Measurements from ENCODE around the gene IQCF6.
"Not testable (repeated sequence)": the region's sequence is repeated elsewhere in the genome, so short reads cannot be mapped to it uniquely, and the experiment has no call there.

Gene IQCF6

DNA sequence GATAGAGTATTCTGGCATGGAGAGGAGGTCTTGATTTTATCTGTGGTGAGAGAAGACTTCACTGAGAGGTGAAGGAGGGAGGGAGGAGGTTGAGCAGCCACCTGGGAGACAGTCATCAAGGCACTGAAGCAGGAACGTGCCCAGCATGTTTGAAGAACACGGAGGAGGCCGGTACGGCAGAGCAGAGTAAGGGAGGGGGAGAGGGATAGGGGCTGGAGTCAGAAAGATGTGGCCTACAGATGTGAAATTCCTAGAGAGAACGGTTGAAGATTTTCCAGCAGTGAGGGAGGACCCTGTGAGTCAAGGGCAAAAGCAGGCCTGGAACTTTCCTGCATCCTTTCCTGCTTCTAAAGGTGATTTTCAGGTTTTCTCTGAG is 21.7 kb upstream of the IQCF6 start:
- no peak overlapping the region for H3K4me3 ChIP-seq (ENCODE audit: low read length)
- H3K9ac ChIP-seq (ENCODE audit: low read depth, low read length): no peak overlapping the region
- H3K4me1 ChIP-seq (ENCODE audit: insufficient read depth, low read length): peaks cover 57% of the 10 kb centered on the region
- no peaks in the 10 kb centered on the region for H3K9me3 ChIP-seq (ENCODE audit: insufficient read depth, low read depth, low read length)
- no peaks in the 10 kb centered on the region for H3K36me3 ChIP-seq (ENCODE audit: insufficient read depth, low read length)
- no peak overlapping the region for H3K27ac ChIP-seq (ENCODE audit: low read depth, low read length)
- 62% methylated on average over 5 of the region's 5 CpGs for WGBS
- no peaks in the 10 kb centered on the region; the same call in 1 of the 2 replicates for H3K27me3 ChIP-seq (ENCODE audit: insufficient read depth, low read length)

DNA sequence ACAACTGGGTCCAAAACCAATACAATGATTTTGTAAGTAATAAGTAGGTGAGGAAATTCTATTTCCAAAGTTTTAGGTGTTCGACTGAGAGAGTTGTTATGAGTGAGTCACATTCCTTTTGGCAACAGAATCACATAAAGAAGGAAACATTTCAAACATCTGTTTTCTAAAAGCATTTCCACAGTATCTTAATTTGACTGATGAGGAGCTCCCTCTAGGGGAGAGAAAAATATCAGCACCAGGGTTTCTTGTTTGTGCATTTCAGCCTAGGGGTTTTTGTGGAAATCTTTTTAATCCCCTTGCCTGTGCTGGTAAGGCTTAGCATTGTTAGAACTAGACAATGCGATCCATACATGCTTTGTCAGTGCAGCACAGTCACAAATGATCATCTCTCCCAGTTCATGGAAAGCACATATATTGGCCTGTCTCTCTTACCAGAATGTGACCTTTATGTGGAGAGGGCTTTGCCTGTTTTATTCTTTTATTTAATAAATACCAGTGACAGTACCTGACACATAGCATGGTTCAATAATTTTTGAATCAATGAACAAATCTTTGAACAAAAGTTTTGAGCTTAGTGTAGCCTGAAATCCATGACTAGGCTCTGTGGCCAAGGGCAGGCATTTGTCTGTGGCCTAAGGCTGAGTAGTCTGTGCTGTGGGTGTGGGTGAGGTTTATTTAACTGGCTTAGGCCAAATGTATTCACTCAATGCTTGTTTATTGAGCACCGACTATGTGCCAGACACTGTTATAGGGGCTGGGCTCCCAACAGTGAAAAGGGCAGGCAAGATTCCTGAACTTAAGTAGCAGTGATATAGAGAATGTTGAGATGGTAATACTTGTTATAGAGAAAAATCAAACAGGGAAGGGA is 21.1 kb upstream of the IQCF6 start:
- no peaks in the 10 kb centered on the region for H3K9me3 ChIP-seq (ENCODE audit: insufficient read depth, low read depth, low read length)
- no peaks in the 10 kb centered on the region for H3K36me3 ChIP-seq (ENCODE audit: insufficient read depth, low read length)
- H3K27ac ChIP-seq (ENCODE audit: low read depth, low read length): no peak overlapping the region
- no peak overlapping the region for H3K4me3 ChIP-seq (ENCODE audit: low read length)
- H3K4me1 ChIP-seq (ENCODE audit: insufficient read depth, low read length): peaks cover 63% of the 10 kb centered on the region
- no peak overlapping the region for H3K9ac ChIP-seq (ENCODE audit: low read depth, low read length)
- H3K27me3 ChIP-seq (ENCODE audit: insufficient read depth, low read length): no peaks in the 10 kb centered on the region; the same call in 1 of the 2 replicates
- 41% methylated on average over 2 of the region's 3 CpGs for WGBS

DNA sequence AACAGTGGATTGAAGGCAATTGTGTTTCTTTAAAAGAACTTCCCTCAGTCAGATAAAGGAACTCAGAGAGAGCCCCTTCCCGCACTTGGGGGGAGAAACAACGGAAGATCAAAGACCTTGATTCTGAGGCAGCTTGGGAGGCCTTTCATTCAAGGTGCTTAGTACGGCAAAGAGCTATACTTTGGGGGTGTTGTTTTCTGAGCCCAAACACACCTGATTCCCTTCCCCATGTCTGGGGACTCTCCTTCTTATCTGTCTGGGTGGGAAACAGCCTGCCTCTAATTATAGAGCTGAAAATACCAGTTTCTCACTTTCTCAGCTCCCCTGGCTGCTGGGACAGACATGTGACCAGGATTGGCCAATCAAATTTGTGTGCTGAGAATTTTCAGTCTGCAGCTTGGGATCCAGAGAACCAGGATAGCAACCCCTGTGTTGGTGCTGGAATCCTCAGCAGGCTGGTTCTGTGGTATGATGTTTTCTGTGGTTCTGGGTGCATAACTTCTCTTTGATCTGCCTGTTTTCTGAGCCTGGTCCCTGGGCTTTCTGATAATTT is 19.4 kb upstream of the IQCF6 start:
- no peaks in the 10 kb centered on the region for H3K36me3 ChIP-seq (ENCODE audit: insufficient read depth, low read length)
- WGBS: 27% methylated on average over 3 of the region's 3 CpGs
- no peak overlapping the region for H3K9ac ChIP-seq (ENCODE audit: low read depth, low read length)
- H3K4me3 ChIP-seq (ENCODE audit: low read length): no peak overlapping the region
- H3K4me1 ChIP-seq (ENCODE audit: insufficient read depth, low read length): peaks cover 76% of the 10 kb centered on the region
- H3K27me3 ChIP-seq (ENCODE audit: insufficient read depth, low read length): no peaks in the 10 kb centered on the region; the same call in 1 of the 2 replicates
- no peaks in the 10 kb centered on the region for H3K9me3 ChIP-seq (ENCODE audit: insufficient read depth, low read depth, low read length)
- no peak overlapping the region for H3K27ac ChIP-seq (ENCODE audit: low read depth, low read length)

DNA sequence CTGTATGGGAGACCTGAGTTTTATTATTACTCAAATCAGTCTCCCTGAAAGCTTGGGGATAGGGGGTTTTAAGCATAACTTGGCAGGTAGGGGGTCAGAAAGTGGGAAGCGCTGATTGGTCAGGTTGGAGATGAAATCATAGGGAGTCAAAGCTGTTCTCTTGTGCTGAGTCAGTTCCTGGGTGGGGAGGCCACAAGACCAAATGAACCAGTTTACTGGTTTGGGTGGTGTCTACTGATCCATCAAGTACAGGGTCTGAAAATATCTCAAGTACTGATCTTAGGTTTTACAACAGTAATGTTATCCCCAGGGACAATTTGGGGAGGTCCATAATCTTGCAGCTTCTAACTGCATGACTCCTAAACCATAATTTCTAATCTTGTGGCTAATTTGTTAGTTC is 17.8 kb upstream of the IQCF6 start:
- peak overlapping the region; percentile 9; the same call in 1 of the 2 replicates for H3K27ac ChIP-seq (ENCODE audit: low read depth, low read length)
- H3K27me3 ChIP-seq (ENCODE audit: insufficient read depth, low read length): no peaks in the 10 kb centered on the region
- WGBS: 83% methylated on average over 1 of the region's 1 CpG
- H3K4me3 ChIP-seq (ENCODE audit: low read length): no peak overlapping the region
- H3K9me3 ChIP-seq (ENCODE audit: insufficient read depth, low read depth, low read length): no peaks in the 10 kb centered on the region
- no peak overlapping the region for H3K9ac ChIP-seq (ENCODE audit: low read depth, low read length)
- H3K4me1 ChIP-seq (ENCODE audit: insufficient read depth, low read length): peaks cover 63% of the 10 kb centered on the region
- H3K36me3 ChIP-seq (ENCODE audit: insufficient read depth, low read length): no peaks in the 10 kb centered on the region

DNA sequence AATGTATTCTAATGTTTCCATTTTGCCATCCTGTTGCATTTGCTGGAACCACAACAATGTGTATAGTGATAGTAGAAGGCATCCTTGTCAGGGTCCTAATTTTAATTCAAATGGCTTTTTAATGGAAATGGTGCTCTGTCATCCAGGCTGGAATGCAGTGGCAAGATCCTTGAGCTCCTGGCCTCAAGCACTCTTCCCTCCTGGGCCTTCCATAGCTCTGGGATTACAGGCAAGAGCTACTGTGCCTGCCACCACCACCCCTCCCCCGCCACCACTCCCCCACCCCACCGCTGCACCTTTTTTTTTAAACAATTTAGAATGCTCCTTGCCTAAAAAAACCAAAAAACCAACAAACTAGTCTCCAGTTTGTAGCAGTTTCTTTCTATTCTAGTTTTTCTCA is 15.2 kb upstream of the IQCF6 start:
- Histone ChIP-seq H3K4me1 (ENCODE audit: insufficient read depth, low read length) (peaks cover 47% of the 10 kb centered on the region), H3K9me3 (ENCODE audit: insufficient read depth, low read depth, low read length) (no peaks in the 10 kb centered on the region), H3K4me3 (ENCODE audit: low read length) (no peak overlapping the region), H3K27ac (ENCODE audit: low read depth, low read length) (peak overlapping the region; percentile 79), H3K27me3 (ENCODE audit: insufficient read depth, low read length) (no peaks in the 10 kb centered on the region), H3K36me3 (ENCODE audit: insufficient read depth, low read length) (no peaks in the 10 kb centered on the region), H3K9ac (ENCODE audit: low read depth, low read length) (peak overlapping the region; percentile 44; the same call in 1 of the 2 replicates)
- 0% methylated on average over 2 of the region's 2 CpGs for WGBS

DNA sequence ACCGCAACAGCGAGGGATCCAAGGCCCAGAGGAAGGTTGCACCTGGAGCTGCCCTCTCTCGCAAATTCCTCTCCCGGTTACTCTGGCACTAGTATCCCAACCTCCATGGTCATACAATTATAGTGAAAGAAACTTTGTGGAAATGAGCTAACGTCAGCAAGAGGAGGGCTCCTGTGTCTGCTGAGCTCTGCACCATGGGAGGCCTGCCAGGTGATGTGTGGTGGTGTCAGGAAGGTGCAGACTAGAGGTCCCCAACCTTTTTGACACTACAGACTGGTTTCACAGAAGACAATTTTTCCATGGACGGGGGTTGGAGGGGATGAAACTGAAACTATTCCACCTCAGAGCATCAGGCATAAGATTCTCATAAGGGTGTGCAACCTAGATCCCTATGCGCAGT is 13.2 kb upstream of the IQCF6 start:
- H3K27ac ChIP-seq (ENCODE audit: low read depth, low read length): no peak overlapping the region
- H3K4me1 ChIP-seq (ENCODE audit: insufficient read depth, low read length): peaks cover 34% of the 10 kb centered on the region
- no peaks in the 10 kb centered on the region for H3K36me3 ChIP-seq (ENCODE audit: insufficient read depth, low read length)
- 93% methylated on average over 6 of the region's 7 CpGs for WGBS
- no peak overlapping the region for H3K4me3 ChIP-seq (ENCODE audit: low read length)
- no peaks in the 10 kb centered on the region for H3K9me3 ChIP-seq (ENCODE audit: insufficient read depth, low read depth, low read length)
- H3K9ac ChIP-seq (ENCODE audit: low read depth, low read length): no peak overlapping the region
- H3K27me3 ChIP-seq (ENCODE audit: insufficient read depth, low read length): no peaks in the 10 kb centered on the region

DNA sequence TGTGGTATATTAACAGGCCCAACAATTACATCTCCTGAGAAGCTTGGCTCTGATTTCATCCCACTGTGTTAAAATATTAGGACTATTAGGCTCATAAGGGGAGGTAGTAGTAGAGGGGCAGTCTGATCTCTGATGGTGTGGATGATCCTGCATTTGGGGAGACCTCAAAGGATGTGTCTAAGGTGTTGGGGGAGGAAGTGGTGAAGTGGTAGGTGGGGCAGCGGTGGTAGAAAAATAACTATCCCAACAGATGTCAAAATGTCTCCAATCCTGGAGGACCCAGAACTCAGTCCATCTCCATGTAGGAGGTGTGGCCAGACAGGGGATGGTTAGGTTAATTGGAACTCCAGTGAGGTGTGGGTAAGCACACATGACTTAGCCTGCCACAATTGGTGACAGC is 10.4 kb upstream of the IQCF6 start:
- no peak overlapping the region for H3K9ac ChIP-seq (ENCODE audit: low read depth, low read length)
- no peaks in the 10 kb centered on the region for H3K27me3 ChIP-seq (ENCODE audit: insufficient read depth, low read length)
- 92% methylated on average over 1 of the region's 1 CpG for WGBS
- no peak overlapping the region for H3K27ac ChIP-seq (ENCODE audit: low read depth, low read length)
- no peaks in the 10 kb centered on the region for H3K9me3 ChIP-seq (ENCODE audit: insufficient read depth, low read depth, low read length)
- peaks cover 6% of the 10 kb centered on the region for H3K4me1 ChIP-seq (ENCODE audit: insufficient read depth, low read length)
- no peak overlapping the region for H3K4me3 ChIP-seq (ENCODE audit: low read length)
- no peaks in the 10 kb centered on the region for H3K36me3 ChIP-seq (ENCODE audit: insufficient read depth, low read length)

DNA sequence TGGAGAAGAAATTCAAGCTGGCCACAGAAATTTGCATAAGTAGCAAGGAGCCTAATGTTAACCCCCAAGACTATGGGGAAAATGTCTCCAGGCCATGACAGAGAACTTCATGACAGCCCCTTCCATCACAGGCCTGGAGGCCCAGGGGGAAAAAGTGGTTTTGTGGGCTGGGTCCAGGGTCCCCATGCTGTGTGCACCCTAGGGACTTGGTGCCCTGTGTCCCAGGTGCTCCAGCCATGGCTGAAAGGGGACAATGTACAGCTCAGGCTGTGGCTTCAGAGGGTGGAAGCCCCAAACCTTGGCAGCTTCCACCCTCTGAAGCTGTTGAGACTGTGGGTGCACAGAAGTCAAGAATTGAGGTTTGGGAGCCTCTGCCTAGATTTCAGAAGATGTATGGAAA is 8.5 kb upstream of the IQCF6 start:
- not testable (repeated sequence) for H3K36me3 ChIP-seq (ENCODE audit: insufficient read depth, low read length); H3K27ac ChIP-seq (ENCODE audit: low read depth, low read length); H3K4me3 ChIP-seq (ENCODE audit: low read length); H3K9me3 ChIP-seq (ENCODE audit: insufficient read depth, low read depth, low read length); H3K27me3 ChIP-seq (ENCODE audit: insufficient read depth, low read length); H3K4me1 ChIP-seq (ENCODE audit: insufficient read depth, low read length); H3K9ac ChIP-seq (ENCODE audit: low read depth, low read length)

DNA sequence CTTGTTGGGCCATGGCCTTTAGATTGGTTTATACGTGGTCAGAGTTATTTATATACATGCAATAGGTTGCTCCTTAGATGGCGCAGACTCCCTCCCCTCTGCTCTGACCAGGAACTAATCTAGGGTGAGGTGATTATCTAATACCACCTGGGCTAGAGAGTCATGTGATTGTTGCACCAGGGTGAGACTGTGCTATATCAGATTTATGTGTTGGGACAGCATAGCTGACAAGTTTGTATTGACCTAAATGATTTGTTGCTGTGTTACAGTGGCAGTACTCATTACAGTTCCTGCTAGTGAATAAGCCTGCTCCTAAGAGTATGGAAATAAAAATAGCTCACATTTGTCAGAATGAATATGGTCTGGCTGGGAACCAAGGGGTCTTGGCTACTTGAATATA is 7.2 kb upstream of the IQCF6 start:
- no peak overlapping the region for H3K27ac ChIP-seq (ENCODE audit: low read depth, low read length)
- H3K27me3 ChIP-seq (ENCODE audit: insufficient read depth, low read length): no peaks in the 10 kb centered on the region
- H3K9ac ChIP-seq (ENCODE audit: low read depth, low read length): no peak overlapping the region
- WGBS: 100% methylated on average over 2 of the region's 2 CpGs
- no peaks in the 10 kb centered on the region for H3K36me3 ChIP-seq (ENCODE audit: insufficient read depth, low read length)
- no peaks in the 10 kb centered on the region for H3K4me1 ChIP-seq (ENCODE audit: insufficient read depth, low read length)
- H3K9me3 ChIP-seq (ENCODE audit: insufficient read depth, low read depth, low read length): no peaks in the 10 kb centered on the region
- no peak overlapping the region for H3K4me3 ChIP-seq (ENCODE audit: low read length)

DNA sequence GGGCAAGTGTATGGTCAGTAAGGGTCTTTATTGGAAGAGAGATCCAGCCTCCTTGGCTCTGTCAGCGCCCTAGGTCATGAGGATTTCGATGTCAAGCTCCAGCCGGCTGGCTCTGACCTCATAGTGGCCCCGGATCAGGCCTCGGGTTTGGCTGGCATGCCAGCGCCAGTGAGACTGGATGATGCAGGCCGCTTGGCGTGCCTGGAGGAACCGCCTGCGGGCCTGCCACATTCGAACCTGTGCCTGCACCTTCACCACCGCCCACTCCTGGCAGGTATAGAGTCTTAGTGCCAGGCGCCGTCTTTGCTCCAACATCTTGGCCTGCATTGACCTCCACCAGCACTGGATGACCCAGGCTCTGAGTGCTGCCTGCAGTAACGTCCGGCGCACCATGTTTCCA is 483 bp downstream of the IQCF6 start:
- H3K27me3 ChIP-seq (ENCODE audit: insufficient read depth, low read length): no peaks in the 10 kb centered on the region
- H3K9ac ChIP-seq (ENCODE audit: low read depth, low read length): no peak overlapping the region
- 95% methylated on average over 17 of the region's 17 CpGs for WGBS
- no peaks in the 10 kb centered on the region for H3K9me3 ChIP-seq (ENCODE audit: insufficient read depth, low read depth, low read length)
- H3K27ac ChIP-seq (ENCODE audit: low read depth, low read length): no peak overlapping the region
- no peak overlapping the region for H3K4me3 ChIP-seq (ENCODE audit: low read length)
- peaks cover 5% of the 10 kb centered on the region for H3K4me1 ChIP-seq (ENCODE audit: insufficient read depth, low read length)
- H3K36me3 ChIP-seq (ENCODE audit: insufficient read depth, low read length): no peaks in the 10 kb centered on the region

DNA sequence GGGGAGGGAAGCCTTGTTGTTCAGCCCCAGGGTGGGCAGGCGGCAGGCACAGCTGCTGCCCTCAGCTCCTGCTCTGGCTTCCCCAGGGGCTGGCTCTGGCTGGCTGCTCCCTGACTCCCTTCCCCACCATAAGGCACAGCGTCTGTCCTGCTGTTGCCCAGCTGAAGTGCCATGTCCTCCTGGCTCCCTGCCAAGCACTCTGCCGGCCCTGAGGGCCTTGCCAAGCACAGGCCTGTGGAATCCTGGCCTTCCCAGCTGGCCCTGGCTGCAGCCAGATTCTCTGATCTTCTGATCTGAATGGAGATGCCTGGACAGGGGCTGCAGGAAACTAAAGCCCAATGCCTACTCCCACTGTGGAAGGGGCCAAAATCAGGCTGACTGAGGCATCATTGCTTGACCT is 1.1 kb downstream of the IQCF6 start:
- 84% methylated on average over 3 of the region's 3 CpGs for WGBS
- H3K4me3 ChIP-seq (ENCODE audit: low read length): no peak overlapping the region
- no peak overlapping the region for H3K27ac ChIP-seq (ENCODE audit: low read depth, low read length)
- no peaks in the 10 kb centered on the region for H3K27me3 ChIP-seq (ENCODE audit: insufficient read depth, low read length)
- peaks cover 10% of the 10 kb centered on the region for H3K4me1 ChIP-seq (ENCODE audit: insufficient read depth, low read length)
- H3K9me3 ChIP-seq (ENCODE audit: insufficient read depth, low read depth, low read length): no peaks in the 10 kb centered on the region
- no peak overlapping the region for H3K9ac ChIP-seq (ENCODE audit: low read depth, low read length)
- H3K36me3 ChIP-seq (ENCODE audit: insufficient read depth, low read length): no peaks in the 10 kb centered on the region
